HL-60 (cell line): ENCODE data around the gene TMEM44.

ENCODE experiments used
- DNase-seq, 2 experiments: peaks; one replicate each; pipeline ENCODE4 v3.0.0-alpha.2; 2010 to 2020; ENCODE audit warnings: low read depth in 1 of 2, low spot score in 1 of 2
- H3K27ac ChIP-seq: fragments of 250-450 bp; sonication (Bioruptor Pico); replicated peaks from 2 replicates; pipeline ENCODE4 v1.5.1; 2020; ENCODE audit warnings: mild to moderate bottlenecking, moderate library complexity
- H3K27me3 ChIP-seq: fragments of 250-450 bp; sonication (Bioruptor Pico); 2 replicates; pipeline ENCODE4 v1.5.1; 2021; ENCODE audit warnings: mild to moderate bottlenecking, moderate library complexity; ENCODE audit not compliant: insufficient read depth, poor library complexity, severe bottlenecking
- H3K4me3 ChIP-seq: replicated peaks from 2 replicates; pipeline ENCODE4 v1.5.1; 2011; ENCODE audit warnings: mild to moderate bottlenecking, control low read depth, low read length; ENCODE audit not compliant: insufficient read depth
- CTCF ChIP-seq: IDR thresholded peaks from one replicate; pipeline ENCODE4 v1.5.1; 2011; ENCODE audit warnings: low read length, control low read depth, inconsistent platforms; ENCODE audit not compliant: insufficient read depth
- GABPA ChIP-seq: IDR thresholded peaks from 2 replicates; pipeline ENCODE4 v1.6.1; 2012; ENCODE audit warnings: low read depth
- POLR2AphosphoS5 ChIP-seq: IDR thresholded peaks from 2 replicates; pipeline ENCODE4 v1.6.1; 2012; ENCODE audit warnings: low read depth
- REST ChIP-seq: IDR thresholded peaks from 2 replicates; pipeline ENCODE4 v1.6.1; 2012; ENCODE audit warnings: low read depth; ENCODE audit not compliant: insufficient replicate concordance
- SPI1 ChIP-seq: IDR thresholded peaks from 2 replicates; pipeline ENCODE4 v1.6.1; 2012; ENCODE audit warnings: low read depth, mild to moderate bottlenecking, borderline replicate concordance

TMEM44 gene

GRCh38 chr3:194561306-194561974 lies 71.8 kb downstream of the TMEM44 start:
- no peaks in the 10 kb centered on the region for H3K27me3 ChIP-seq
- no peak overlapping the region for H3K4me3 ChIP-seq
- TF ChIP-seq POLR2AphosphoS5 (no peak), CTCF (no peak), REST (no peak), SPI1 (no peak), GABPA (no peak)
- no peak overlapping the region for H3K27ac ChIP-seq
- DNase-seq, result no peak

GRCh38 chr3:194560047-194560446 lies 73.2 kb downstream of the TMEM44 start:
- no peak overlapping the region for H3K27ac ChIP-seq
- H3K4me3 ChIP-seq, result no peak overlapping the region
- H3K27me3 ChIP-seq, result no peaks in the 10 kb centered on the region
- DNase-seq, result no peak
- TF ChIP-seq POLR2AphosphoS5 (no peak), SPI1 (no peak), GABPA (no peak), REST (no peak), CTCF (no peak)

GRCh38 chr3:194559530-194559929 lies 73.7 kb downstream of the TMEM44 start:
- no peak for DNase-seq
- no peak overlapping the region for H3K27ac ChIP-seq

More at GRCh38 chr3:194559530-194559929, 73.7 kb downstream of the TMEM44 start:
- Histone ChIP-seq H3K27me3 (no peaks in the 10 kb centered on the region), H3K4me3 (no peak overlapping the region)
- TF ChIP-seq REST (no peak), SPI1 (no peak), GABPA (no peak), POLR2AphosphoS5 (no peak), CTCF (no peak)
